ENCODE measurements around the gene HAO1.
A peak's percentile ranks its signal among the peaks of the same experiment; 100 is the strongest.

Gene HAO1

GRCh38 chr20:7940341-7940740 is at the start of gene HAO1:
Gene HAO1, minus strand, starts transcription at chr20:7940458. Its CDS starts 36 bp downstream, at chr20:7940422.
- no peak for TF ChIP-seq CTCF (conservative IDR thresholded peaks at IDR 0.05)
- peak within 1 kb of the TSS; percentile 63 for H3K27ac ChIP-seq

- no peak overlapping the region for H3K27ac ChIP-seq
- peak; percentile 46 for TF ChIP-seq CTCF (conservative IDR thresholded peaks at IDR 0.05)
Observed at GRCh38 chr20:7989379-7989778, 49.1 kb upstream of the HAO1 start.

- H3K27ac ChIP-seq: no peak overlapping the region
- no peak for TF ChIP-seq CTCF (conservative IDR thresholded peaks at IDR 0.05)
Observed at GRCh38 chr20:7985916-7986315, 45.7 kb upstream of the HAO1 start.

GRCh38 chr20:7984192-7984591 is 43.9 kb upstream of the HAO1 start:
- no peak overlapping the region for H3K27ac ChIP-seq
- TF ChIP-seq CTCF (conservative IDR thresholded peaks at IDR 0.05): no peak

GRCh38 chr20:7981374-7981773 is 41.1 kb upstream of the HAO1 start:
- peak overlapping the region; percentile 47 for H3K27ac ChIP-seq
- TF ChIP-seq CTCF (conservative IDR thresholded peaks at IDR 0.05): no peak

GRCh38 chr20:7980332-7981046 is 40.2 kb upstream of the HAO1 start:
- peak; percentile 87 for TF ChIP-seq CTCF (conservative IDR thresholded peaks at IDR 0.05)
- H3K27ac ChIP-seq: peak overlapping the region; percentile 47

GRCh38 chr20:7977709-7978108 is 37.5 kb upstream of the HAO1 start:
- TF ChIP-seq CTCF (conservative IDR thresholded peaks at IDR 0.05): no peak
- H3K27ac ChIP-seq: no peak overlapping the region

Data from VCaP (cell line).